ENCODE results near the gene MOB3B. TPM values are rescaled to one million over a fixed set of nuclear protein-coding genes. Genes with fewer than 3 reads are reported as not detected.

MOB3B gene
- polyA plus RNA-seq, 1 of the 3 experiments (the other 2 are of a cell fraction), result 0.90 TPM

DNA sequence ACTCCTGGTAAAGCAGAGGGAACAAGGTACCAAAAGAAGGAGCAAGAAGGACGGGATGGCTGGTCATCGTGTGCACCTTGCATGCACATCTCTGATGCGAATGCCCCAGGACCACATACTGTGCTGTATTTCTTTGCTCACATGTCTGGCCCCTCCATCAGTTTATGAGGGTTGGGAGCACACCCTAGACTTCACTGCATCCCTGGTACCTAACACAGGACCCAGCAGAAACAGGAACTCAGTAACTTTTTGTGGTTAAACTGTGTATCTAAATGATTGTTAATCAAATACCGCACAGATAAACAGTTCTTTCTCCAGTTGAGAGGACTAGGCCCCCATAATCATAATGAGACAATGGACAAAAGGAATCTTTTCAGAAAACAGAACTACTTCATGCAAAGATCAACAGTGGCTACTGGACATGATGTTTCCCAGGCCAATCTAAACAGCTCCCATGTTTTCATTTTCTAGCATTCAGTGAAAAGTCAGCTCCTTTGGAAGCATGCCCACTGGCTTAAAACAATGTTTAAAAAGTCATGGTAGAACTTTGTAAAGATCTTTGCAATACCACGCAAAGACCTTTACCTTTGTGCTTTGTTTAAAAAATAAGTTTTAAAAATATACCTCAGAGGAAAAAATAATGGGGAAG, 61.0 kb downstream of the MOB3B start:
- no peaks in the 10 kb centered on the region for H3K27me3 ChIP-seq (ENCODE audit: insufficient read depth)
- no peaks in the 10 kb centered on the region for H3K9me3 ChIP-seq
- DNase-seq, result no peak
- H3K9ac ChIP-seq, result no peak overlapping the region
- TF ChIP-seq PBX3 (IDR thresholded peaks at IDR 0.05) (no peak), ELF1 (IDR thresholded peaks at IDR 0.05) (no peak), CHD2 (IDR thresholded peaks at IDR 0.05; ENCODE audit: low read length, partially characterized antibody) (no peak), FOXJ3 (CRISPR knock-in tag; IDR thresholded peaks at IDR 0.05) (no peak)
- no peaks in the 10 kb centered on the region for H3K9me2 ChIP-seq
- H3K4me2 ChIP-seq, result no peak overlapping the region
- H3K4me3 ChIP-seq (ENCODE audit: low read depth in 2 of 2, low read length in 1 of 2), result no peak overlapping the region
- H3K27ac ChIP-seq (ENCODE audit: low read depth in 2 of 2, low read length in 1 of 2), result no peak overlapping the region
- H3F3A ChIP-seq (replicated peaks; ENCODE audit: insufficient read depth), result no peaks in the 10 kb centered on the region
- H3K4me1 ChIP-seq (ENCODE audit: control insufficient read depth in 1 of 2, insufficient read depth in 2 of 2, low read depth in 1 of 2, low read length in 1 of 2), result peaks cover 0 to 12% of the 10 kb centered on the region in 2 experiments; a peak in 2 of 4 replicates
- WGBS (ENCODE audit: low lambda C conversion rate), result 95% methylated on average over 5 of the region's 5 CpGs
- no peak overlapping the region for H2AFZ ChIP-seq (ENCODE audit: low read depth)
- H3K36me3 ChIP-seq (replicated peaks in 1 of 2; ENCODE audit: control insufficient read depth in 1 of 2, insufficient read depth in 2 of 2, low read length in 1 of 2), result no peaks in the 10 kb centered on the region
- ChIA-PET POLR2A (interaction anchor here (1.0 kb wide), 1 partner anchor 21 kb away, joined by 3 read pairs; no protein-coding TSS in a partner anchor), CTCF (interaction anchor here (1.4 kb wide), 2 partner anchors 21 to 135 kb away, joined by 3 to 4 read pairs; no protein-coding TSS in a partner anchor)
- no peaks in the 10 kb centered on the region for H4K20me1 ChIP-seq (ENCODE audit: insufficient read depth)
- no peaks in the 10 kb centered on the region for H3K79me2 ChIP-seq (ENCODE audit: insufficient read depth)

DNA sequence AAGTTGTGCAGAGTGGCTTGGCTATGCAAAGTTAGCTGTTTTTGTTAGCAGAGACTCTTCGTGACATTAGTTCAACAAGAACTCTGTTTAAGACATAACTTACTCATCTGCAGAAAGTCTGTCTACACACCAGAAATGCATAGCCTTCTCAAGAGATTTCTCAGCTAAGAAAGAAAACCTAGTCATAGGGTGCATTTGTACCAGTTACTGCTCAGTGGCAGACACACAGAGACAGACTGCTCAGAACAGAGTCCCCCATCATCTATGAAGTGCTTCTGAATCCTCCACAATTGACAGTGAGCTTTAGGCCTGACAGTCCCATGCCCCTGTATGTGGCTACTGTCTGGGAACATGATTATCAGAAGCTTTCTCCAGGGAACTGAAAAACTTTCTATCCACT, 61.6 kb downstream of the MOB3B start:
- H3K27me3 ChIP-seq (ENCODE audit: insufficient read depth), result no peaks in the 10 kb centered on the region
- no peaks in the 10 kb centered on the region for H4K20me1 ChIP-seq (ENCODE audit: insufficient read depth)
- WGBS (ENCODE audit: low lambda C conversion rate), result 80% methylated on average over 1 of the region's 1 CpG
- TF ChIP-seq CHD2 (IDR thresholded peaks at IDR 0.05; ENCODE audit: low read length, partially characterized antibody) (no peak), JUND (IDR thresholded peaks at IDR 0.05) (no peak), TEAD4 (IDR thresholded peaks at IDR 0.05; ENCODE audit: borderline replicate concordance, insufficient read depth) (no peak), SIN3A (IDR thresholded peaks at IDR 0.05; ENCODE audit: borderline replicate concordance, low read depth, low read length) (no peak), RXRA (IDR thresholded peaks at IDR 0.05; ENCODE audit: borderline replicate concordance, low read depth) (no peak), MXI1 (IDR thresholded peaks at IDR 0.05; ENCODE audit: low read depth, low read length) (no peak), EP300 (IDR thresholded peaks at IDR 0.05; ENCODE audit: borderline replicate concordance in 1 of 2, low read depth in 1 of 2, low read length in 1 of 2) (no peak)
- H3K79me2 ChIP-seq (ENCODE audit: insufficient read depth), result no peaks in the 10 kb centered on the region
- no peak overlapping the region for H3K4me2 ChIP-seq
- H3K27ac ChIP-seq (ENCODE audit: low read depth in 2 of 2, low read length in 1 of 2), result no peak overlapping the region
- POLR2A ChIA-PET, result no interaction called here
- H3K9me3 ChIP-seq, result no peaks in the 10 kb centered on the region
- no peaks in the 10 kb centered on the region for H3F3A ChIP-seq (replicated peaks; ENCODE audit: insufficient read depth)
- H3K4me3 ChIP-seq (ENCODE audit: low read depth in 2 of 2, low read length in 1 of 2), result no peak overlapping the region
- peaks cover 0 to 7% of the 10 kb centered on the region in 2 experiments; a peak in 2 of 4 replicates for H3K4me1 ChIP-seq (ENCODE audit: control insufficient read depth in 1 of 2, insufficient read depth in 2 of 2, low read depth in 1 of 2, low read length in 1 of 2)
- CTCF ChIA-PET, result interaction anchor here (1.4 kb wide), 1 partner anchor 21 kb away, joined by 3 read pairs; no protein-coding TSS in a partner anchor
- H3K36me3 ChIP-seq (replicated peaks in 1 of 2; ENCODE audit: control insufficient read depth in 1 of 2, insufficient read depth in 2 of 2, low read length in 1 of 2), result no peaks in the 10 kb centered on the region
- no peaks in the 10 kb centered on the region for H3K9me2 ChIP-seq
- no peak overlapping the region for H3K9ac ChIP-seq
- no peak for DNase-seq
- H2AFZ ChIP-seq (ENCODE audit: low read depth), result no peak overlapping the region

- no peaks in the 10 kb centered on the region for H3F3A ChIP-seq (replicated peaks; ENCODE audit: insufficient read depth)
- ChIA-PET CTCF (no interaction called here), POLR2A (no interaction called here)
- no peaks in the 10 kb centered on the region for H3K27me3 ChIP-seq (ENCODE audit: insufficient read depth)
- no peak for DNase-seq
- no peak overlapping the region for H2AFZ ChIP-seq (ENCODE audit: low read depth)
- no peak overlapping the region for H3K9ac ChIP-seq
- 87% methylated on average over 4 of the region's 4 CpGs for WGBS (ENCODE audit: low lambda C conversion rate)
- no peak overlapping the region for H3K27ac ChIP-seq (ENCODE audit: low read depth in 2 of 2, low read length in 1 of 2)
- H3K4me2 ChIP-seq, result no peak overlapping the region
- peaks cover 0 to 7% of the 10 kb centered on the region in 2 experiments; a peak in 2 of 4 replicates for H3K4me1 ChIP-seq (ENCODE audit: control insufficient read depth in 1 of 2, insufficient read depth in 2 of 2, low read depth in 1 of 2, low read length in 1 of 2)
- no peaks in the 10 kb centered on the region for H3K36me3 ChIP-seq (replicated peaks in 1 of 2; ENCODE audit: control insufficient read depth in 1 of 2, insufficient read depth in 2 of 2, low read length in 1 of 2)
- no peaks in the 10 kb centered on the region for H3K9me2 ChIP-seq
- H3K9me3 ChIP-seq, result no peaks in the 10 kb centered on the region
- no peaks in the 10 kb centered on the region for H4K20me1 ChIP-seq (ENCODE audit: insufficient read depth)
- H3K79me2 ChIP-seq (ENCODE audit: insufficient read depth), result no peaks in the 10 kb centered on the region
- no peak overlapping the region for H3K4me3 ChIP-seq (ENCODE audit: low read depth in 2 of 2, low read length in 1 of 2)
- TF ChIP-seq RCOR1 (IDR thresholded peaks at IDR 0.05; ENCODE audit: low read length) (no peak), MEF2A (IDR thresholded peaks at IDR 0.05; ENCODE audit: borderline replicate concordance, low read depth) (no peak), PBX3 (IDR thresholded peaks at IDR 0.05) (no peak), YY1 (IDR thresholded peaks at IDR 0.05; ENCODE audit: low read depth) (no peak), TEAD4 (IDR thresholded peaks at IDR 0.05; ENCODE audit: borderline replicate concordance, insufficient read depth) (no peak), RXRA (IDR thresholded peaks at IDR 0.05; ENCODE audit: borderline replicate concordance, low read depth) (no peak), GABPA (IDR thresholded peaks at IDR 0.05; ENCODE audit: low read depth) (no peak), CHD2 (IDR thresholded peaks at IDR 0.05; ENCODE audit: low read length, partially characterized antibody) (no peak), USF1 (IDR thresholded peaks at IDR 0.05; ENCODE audit: borderline replicate concordance, low read depth) (no peak), FOSL2 (IDR thresholded peaks at IDR 0.05; ENCODE audit: borderline replicate concordance, low read depth) (no peak)
- TF ChIP-seq, protein P1, sequence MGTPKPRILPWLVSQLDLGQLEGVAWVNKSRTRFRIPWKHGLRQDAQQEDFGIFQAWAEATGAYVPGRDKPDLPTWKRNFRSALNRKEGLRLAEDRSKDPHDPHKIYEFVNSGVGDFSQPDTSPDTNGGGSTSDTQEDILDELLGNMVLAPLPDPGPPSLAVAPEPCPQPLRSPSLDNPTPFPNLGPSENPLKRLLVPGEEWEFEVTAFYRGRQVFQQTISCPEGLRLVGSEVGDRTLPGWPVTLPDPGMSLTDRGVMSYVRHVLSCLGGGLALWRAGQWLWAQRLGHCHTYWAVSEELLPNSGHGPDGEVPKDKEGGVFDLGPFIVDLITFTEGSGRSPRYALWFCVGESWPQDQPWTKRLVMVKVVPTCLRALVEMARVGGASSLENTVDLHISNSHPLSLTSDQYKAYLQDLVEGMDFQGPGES (IDR thresholded peaks at IDR 0.05; ENCODE audit: low read depth, low read length), result no peak
These were observed 62.1 kb downstream of the MOB3B start for GRCh38 chr9:27467486-27467885.
